Stimulated activated CD8-positive, alpha-beta memory T cell treated with anti-CD3 and anti-CD28 coated beads, Interleukin-7, amount 100 ng/mL, for 24 hours (primary cell): Measurements from ENCODE around the gene FIGNL2.
A peak's percentile ranks its signal among the peaks of the same experiment; 100 is the strongest.

ENCODE experiments used
- DNase-seq: peaks from one replicate; pipeline ENCODE4 v3.0.0-alpha.2; 2020; ENCODE audit warnings: low read depth

Gene FIGNL2

DNA sequence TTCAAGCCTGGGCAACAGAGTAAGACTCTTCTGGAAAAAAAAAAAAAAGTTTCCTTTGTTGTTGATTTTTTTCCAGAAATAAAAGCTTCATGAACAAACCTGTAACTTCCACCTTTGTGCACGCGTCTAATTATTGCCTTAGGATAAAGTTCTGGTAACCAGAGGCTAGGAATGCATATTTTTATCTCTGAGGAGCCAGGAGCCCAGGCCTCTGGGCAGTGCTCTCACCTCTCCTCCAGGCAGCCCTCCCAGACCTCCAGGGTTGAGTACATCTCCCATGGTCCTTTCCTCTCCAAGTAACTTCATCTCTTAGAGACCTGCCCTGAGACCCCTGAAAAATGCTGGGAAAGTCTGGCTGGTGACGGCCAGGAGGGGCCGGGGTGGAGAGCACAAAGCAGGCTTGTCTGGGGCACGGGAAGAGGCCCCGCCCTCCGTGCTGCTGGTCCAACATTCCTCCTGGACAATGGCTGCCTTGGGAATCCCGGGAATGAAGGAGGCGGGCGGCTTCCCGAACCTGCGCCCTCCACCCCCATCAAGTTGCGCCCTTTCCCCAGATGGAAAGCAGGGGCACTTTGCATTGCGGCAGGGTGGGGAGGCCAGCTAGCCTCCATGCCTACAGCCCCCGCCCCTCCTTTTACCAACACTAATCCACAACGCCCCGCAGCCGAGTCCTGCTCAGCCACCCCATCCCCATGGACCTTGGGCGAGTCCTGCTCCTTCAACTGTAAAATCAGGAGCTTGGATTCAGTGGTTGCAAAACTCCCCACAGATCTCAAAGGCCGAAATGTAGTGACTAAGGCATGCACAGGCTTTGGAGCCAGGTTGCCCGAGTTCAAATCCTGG lies 7.3 kb upstream of the FIGNL2 start:
- DNase-seq: no peak

DNA sequence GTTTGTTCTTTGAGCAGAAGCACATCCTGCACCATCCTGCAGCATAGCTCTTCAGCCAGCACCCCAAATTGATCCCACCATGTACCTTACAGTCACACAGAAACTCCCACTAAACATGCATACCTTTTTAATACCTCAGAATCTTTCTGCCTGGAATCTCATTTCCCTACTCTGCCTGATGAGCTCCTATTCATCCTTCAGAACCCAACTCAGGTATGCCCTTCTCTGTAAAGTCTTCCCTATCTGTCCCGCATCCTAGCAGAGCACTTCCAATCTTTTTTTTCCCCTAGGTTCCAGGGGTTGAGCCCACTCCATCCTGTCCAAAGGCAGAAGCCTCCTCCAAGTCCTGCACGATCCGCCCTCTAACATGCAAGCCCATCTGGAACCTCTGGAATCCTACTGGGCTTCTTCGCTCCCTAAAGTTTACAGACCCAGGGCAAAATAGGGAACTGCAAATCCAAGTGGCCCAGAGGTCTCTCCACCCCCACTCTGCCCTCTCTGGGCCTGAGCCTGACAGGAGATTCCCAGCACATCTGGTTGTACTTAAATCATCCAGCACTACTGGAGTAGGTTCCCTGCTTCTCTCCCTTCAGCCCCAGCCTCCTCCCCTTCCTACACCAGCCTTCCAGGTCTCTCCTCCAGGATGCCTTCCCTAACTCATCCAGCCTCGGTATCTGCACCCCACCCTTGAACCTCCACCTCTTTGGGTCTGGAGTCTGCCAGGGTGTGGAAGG lies 4.1 kb upstream of the FIGNL2 start:
- no peak for DNase-seq

DNA sequence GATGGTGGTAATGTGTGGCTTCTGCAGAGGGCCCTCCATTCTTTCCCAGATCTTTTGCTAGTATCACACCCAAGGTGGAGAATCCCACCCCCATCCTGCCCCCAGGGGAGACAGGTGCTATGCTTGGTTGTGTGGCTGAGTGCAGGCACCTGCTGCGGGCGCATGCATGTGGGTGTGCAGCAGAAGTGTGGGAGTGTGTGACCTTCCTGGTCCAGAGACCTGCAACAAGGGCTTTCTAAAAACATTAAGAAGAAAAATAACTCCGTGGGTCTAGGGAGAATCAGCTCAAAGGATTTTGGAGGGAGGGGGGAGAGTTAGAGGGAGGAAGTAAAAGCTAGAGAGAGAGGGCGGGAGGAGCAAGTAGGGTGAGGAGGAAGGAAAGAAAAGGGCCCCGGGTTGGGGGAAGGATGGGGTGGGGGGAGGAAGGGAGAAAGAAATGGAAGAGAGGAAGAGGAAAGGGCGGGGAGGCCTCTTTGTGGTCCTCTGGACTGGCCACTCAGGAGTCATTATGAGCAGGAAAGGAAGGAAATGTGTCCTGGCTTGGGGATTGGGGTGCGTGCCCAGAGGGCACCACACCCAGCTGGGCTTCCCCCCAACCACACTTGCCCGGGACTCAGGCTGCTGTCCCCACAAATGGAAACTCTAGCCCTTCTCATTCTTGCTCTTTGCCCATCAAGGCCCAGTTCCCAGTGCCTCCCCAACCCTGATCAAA lies 3.1 kb upstream of the FIGNL2 start:
- no peak for DNase-seq

DNA sequence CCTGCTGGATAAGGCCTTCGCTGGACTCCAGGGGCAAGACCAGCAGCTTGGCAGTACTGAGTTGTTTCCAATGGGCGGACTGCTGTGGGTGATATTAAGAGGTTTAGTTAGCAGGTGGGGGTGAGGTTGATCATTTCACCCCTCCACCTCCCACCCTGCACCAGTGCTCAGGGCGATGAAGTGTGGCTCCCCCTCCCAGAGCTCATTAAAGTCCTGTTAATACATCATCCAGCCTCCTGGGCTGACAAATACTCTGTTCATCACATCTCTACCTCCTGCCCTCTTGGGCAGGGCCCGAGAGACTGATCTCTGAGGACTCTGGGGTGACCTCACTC lies 2.4 kb upstream of the FIGNL2 start:
- no peak for DNase-seq

DNA sequence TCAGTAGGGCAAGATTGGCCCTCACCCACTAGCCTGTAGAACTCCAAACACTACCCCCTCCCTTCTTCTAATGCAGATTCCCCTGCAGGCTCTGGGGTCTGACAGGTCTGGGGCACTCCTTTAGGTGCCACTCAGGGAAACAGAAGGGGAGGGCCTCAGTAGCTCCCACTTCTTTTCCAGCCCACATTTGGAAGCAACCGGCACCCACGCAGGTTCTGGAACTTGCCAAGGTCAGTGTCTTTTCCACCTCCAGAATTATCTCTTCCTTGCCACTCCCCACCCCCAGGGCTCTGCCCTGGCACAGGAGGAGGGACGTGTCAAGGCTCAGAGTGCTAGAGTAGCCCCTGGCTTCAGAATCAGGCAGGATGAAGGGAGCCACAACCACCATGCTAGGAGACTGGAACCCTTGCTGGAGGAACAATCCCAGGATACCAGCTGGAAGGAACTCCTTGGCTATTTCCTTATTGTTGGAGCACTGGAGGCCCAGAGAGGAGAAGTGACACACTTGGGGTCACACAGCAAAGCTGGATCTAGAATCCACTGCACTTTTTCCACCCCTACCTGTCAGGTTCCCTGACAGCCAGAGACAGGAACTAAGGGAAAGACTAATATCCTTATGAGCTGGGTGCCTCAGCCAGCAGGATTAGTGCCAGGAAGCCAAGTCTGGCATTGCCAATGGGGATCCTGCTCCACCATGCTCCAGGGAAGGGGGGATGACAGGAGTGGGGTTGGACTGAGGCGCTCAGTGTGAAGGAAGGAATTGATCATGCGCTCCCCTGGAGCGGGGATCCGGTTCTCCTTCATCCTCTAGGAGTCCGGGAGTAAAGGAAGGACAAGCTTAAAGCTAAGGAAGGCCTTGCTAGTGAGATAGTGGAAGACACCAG lies 1.8 kb upstream of the FIGNL2 start:
- no peak for DNase-seq

DNA sequence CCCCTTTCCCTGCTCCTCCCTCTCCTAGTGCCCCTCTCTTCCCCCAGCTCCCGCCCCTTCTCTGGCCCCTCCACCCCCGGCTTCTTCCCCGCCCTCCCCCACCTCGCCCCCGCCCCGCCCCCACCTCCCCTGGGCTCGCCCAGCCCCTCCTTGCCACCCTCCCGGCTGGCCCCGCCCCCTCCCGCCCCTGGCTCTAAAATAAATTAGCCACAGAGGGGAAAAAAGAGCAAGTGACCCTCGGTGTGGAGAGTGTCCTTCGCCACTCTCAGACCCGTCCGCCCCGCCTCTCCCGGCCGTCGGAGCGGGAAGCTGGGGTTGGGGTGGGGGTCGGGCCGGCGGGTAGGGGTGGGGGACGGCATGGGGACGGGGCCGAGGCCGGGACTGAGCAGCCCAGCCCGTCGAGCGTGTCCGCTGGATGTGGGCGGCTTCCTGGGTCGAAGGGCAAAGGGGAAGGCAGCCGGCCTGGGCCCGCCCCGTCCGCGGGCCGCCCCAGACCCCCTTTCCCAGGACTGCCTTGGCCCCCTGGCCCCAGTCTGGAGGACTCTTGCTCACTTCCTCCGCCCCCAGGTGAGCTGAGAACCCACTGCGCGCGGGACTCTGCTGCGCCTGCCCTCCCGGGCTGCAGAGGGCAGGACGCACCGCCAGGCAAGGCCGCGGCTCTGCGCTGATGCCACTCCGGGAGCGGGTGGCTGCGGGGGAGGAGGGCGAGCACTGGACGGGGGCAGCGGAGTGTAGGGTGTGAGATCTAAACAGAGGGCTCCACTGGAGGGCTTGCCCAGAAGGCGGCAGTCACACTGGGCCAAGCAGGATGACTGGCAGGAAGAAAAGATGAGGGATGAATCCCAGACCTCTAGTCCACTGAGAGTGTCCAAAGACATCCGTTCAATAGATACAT lies 570 bp upstream of the FIGNL2 start:
- DNase-seq: no peak

DNA sequence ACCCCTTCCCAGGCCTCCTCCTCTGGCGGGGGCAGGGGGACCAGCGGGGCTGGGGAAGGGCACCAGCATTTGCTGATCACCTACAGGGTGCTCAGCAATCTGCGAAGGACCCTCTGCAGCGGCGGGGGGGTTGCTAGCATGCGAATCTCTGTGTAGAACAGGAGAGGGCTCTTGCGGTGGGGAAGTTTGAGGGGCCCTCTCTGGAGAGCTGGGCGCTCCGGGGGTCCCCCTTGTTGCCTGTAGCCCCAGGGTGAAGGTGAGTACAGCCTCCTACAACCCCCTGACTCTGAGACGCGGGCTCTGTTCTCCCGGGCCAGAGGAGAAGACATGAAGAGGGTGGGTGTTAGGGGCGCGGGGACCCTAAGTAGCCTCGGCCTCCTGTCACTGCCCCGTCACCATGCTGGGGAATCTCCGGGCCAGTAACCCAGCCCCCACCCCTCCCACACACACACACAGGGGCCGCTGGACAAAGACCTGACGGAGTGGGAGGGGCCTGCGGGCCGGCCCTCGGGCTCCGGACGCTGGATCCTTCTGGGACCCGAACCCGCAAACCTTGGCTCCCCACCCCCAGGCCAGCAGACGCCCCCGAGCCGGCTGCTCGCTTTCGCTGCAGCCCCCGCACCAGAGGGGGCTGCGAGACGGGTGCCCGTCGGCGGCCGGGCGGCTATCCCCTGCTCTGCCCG lies 734 bp downstream of the FIGNL2 start:
- DNase-seq: no peak

DNA sequence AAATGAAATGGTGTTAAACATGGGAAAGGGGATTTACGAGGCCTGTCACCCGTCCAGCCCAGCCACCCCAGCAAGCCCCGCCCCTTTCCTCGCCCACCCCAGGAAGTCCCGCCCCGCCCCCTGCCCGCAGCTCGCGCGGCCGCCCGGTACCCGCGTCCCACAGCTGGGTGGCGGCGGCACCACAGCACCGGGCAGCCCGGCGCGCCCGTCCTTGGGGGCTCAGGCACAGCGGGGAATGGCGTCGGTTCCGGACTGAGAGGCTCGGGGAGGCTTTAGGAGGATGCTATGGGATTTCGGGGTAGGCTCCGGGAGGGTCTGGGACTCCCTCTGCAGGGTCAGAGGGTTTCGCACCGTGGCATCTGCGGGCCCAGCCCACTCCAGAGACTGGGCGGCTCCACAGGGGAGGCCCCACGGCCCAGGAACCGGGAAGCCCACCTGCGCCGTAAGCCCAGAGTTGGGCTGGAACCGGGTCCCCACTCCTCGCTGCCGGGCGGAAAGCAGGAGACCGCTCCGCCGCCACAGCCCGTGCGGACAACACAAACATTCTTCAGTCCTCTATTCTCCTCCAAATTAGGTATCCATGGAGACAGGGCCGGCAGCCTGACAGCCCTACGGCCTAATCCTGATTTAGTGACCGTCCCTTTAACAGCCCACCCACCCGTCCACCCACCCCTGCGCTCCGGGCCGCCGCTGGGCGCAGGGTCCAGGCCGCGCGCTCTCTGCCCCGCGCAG lies 1.4 kb downstream of the FIGNL2 start:
- DNase-seq: peak; percentile 24

DNA sequence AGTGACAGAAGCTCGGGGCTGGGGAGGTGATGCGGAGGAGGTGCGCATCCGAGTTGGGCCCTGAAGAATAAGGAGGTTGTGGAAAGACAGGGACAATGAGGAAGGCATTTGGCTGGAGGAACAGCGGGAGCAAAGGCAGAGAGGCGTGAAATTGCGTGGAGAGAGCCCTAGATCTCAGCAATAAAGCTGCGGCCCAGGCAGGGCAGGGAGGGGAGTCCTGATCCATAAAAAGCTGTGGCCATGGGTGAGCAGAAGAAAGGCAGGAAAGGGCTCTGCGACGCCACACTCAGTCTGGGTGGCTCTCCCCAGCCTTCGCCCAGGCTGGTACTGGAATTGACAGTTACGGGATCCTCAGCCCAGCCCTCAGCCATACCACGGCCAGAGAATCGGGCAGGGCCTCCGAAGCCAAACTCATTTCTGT lies 2.2 kb downstream of the FIGNL2 start:
- no peak for DNase-seq

DNA sequence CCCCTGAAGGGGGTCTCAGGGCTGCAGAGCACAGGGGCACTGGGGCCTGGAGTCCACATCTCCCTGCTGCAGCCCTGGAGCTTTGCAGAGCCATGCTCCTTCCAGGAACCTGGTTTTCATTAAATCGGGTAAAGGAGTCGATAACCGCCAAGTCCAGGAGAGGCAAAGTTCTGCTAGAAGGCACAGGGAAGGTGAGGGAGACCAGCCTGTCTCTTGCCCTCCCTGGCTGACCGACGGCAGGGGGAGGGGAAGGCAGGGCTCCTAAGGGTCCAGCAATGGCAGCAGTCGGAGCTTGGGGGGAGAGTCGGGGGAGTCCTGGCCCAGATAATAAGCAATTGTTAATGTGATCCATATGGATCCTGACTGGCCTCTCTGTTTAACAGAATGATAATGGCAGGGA lies 3.0 kb downstream of the FIGNL2 start:
- no peak for DNase-seq

DNA sequence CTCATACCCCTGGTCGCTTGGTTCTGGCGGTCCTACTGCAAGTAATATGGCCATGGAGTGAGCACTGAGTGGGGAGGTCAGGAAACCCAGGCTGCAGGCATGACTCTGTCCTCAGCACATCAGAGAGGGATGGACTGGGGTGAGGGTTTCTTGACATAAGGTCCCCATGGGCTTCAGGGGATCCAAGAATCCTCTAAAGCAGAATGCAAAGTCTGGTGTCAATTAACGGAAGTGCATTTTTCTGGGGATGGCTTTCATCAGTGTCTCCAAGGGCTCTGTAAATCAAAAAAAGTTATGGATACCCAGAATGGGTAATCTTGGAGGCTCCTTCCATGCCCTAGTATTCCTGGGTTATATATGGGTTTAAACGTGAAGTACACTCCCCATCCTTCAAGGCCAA lies 3.7 kb downstream of the FIGNL2 start:
- no peak for DNase-seq

DNA sequence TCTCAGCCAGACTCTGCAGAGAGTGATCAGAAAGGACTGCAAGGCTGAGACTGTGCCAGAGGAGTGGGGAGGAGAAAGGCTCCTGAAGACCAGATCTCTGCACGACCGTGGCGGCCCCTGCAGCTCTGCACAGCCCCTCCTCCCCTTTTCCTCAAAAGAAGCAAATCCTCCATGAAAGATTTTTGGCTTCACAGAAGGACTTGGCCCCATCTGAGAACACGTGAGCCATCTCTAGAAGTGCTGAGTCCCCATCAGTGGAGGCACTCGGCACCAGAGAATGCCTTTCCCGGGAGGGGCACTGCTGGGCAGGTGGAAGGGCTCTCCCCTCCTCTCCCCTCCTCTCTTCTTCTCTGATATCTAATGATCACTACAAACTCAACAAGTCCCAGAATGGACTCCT lies 6.8 kb downstream of the FIGNL2 start:
- no peak for DNase-seq

DNA sequence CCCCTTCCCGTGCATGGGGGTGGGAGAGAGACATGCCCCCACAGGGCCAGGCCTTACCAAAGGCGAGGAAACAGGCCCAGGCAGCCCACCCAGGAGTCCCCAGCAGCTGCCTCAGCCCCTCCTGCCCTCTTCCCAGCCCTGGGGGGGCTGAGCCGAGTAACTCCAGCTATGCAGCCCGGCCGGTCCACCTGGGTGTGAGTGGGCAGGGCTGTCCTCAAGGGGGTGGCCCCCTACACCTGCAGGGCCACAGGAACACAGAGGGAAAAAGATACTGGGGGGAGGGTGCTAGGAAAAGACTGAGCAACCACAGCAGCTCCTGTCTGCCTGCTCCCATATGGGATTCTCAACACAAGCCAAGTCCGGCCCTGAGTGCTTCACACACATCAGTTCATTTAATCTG lies 7.6 kb downstream of the FIGNL2 start:
- DNase-seq: no peak

DNA sequence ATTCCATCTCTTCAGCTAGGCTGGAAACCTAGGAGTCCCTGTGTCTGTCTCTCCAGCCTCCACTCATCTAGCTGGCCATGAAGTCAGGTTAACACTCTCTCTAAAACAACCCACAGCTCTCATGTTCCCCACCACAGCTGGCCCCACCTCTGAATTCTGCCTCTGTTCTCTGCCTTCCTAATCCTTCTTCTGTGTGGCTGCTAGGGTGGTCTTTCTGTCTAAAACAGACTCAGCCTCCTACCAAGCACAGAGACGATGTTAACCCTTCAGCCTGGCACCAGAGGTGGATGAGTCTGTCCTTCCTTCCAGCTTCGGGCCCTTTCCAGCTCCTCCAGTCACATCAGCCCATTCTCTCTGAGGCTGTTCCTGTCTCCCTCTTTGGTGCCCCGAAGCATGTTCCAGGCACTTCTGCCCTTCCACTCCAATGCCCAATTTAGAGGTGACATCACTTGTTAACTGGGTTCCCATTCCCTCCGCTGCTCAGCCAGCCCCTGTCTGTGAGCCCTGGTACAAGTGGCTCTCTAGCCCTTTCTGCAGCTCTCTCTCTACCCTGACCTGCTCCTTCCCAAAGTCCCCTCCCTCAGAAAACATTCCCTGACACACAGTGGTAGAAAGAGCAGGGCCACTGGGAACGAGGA lies 9.1 kb downstream of the FIGNL2 start:
- no peak for DNase-seq

DNA sequence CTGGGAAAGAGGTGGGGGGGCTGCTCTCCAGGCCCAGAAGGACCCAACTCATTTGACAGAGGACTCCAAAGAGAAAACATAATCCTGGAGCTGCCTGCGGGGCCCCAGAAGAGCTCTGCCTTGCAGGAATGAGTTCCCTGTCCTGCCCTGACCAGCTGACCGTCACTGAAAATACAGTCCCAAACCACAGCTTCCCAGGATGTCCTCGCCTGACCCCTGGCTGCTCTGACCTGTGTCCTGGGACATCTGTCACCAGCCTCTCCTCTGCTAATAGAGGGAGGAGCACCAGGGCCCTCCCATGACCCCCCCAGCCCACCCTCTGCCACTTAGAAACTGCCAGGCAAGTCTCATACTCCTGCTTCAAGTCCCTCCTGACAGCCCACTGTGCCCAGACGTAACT lies 9.8 kb downstream of the FIGNL2 start:
- no peak for DNase-seq

DNA sequence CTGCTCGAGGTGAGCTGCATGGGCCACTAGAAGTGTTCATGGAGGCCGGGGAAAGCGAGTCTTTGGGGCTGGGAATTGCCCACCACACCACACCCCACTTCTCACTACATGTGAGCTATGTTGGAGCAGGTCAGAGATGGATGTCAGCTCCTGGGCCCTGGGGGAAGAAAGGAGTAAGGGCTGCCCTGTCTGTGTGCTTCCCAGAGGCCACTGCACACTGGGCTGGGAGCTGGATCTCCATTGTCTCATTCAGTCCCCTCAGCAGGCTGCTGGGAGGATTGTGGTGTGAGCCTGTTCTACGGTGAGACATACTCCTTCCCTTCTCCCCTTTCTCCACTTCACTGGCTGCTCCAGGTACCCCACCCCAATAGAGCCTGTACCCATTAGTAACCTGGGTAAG lies 10.5 kb downstream of the FIGNL2 start:
- DNase-seq: no peak

DNA sequence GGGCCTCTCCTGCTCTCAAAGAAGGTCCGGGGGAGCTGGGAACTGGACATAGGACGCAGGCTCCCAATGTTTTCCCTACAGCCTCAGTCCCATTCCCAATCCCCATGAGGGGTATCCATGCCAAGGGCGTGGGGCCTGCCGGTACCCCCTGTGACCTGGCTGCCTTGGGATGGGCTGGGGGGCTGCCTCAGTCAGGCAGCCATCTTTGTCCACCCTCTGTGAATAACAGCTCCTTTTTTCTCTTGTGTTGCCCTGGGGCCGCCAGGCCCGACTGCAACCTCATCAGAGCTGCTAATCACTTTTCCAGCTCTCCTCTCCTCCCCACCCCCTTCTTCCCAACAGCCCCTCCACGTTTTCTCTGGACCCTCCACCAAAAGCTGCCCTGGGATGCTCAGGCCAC lies 11.2 kb downstream of the FIGNL2 start:
- no peak for DNase-seq

DNA sequence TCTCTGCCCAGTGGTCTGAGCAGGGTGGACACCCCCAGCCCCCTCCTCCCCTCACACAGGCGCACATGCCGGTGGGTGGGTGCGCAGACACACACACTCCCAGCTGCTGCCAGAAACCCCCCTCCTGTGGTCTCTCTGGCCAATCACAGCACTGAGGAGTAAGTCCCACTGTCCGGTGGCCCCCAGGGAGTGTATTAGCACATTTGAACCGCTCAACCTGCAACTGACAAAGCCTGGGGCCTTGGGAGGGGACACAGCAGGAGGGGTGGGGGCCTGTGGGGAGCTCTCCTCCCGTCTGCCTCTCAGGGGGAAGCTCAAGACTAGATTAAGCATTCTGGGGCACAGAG lies 11.7 kb downstream of the FIGNL2 start:
- DNase-seq: no peak

DNA sequence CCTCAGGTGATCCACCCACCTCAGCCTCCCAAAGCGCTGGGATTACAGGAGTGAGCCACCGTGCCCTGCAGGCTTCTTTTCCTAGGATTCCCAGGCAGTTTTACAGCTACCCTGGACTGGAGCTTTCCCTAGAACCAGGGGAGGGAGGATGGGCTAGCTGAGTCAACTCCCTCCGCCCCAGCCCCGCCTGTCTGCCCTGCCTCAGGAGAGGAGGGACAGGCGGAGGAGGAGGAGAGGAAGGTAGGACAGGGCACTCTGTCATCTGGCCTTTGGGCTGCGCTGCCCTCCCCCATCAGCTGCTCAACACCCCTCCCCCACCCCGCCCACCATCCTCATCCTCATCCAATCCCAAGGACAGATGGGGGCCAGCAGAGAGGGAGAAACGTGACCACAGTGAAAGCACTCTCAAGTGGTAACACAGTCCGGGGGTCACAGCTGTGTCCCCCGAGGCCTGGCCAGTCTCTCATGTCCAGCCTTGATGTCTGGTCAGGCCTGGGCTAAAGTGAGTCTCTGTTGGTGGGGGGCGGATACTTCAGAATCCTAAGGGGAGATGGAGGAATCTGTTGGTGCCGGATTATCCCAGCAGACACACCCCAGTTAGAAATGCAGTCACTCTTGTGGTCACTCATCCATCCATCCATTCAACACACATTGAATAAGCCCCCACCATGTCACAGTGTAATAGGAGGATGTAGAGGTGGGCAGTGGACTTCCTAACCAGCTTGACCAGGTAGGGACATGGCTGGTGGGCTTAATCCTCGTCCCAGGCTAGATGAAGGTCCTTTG lies 12.3 kb downstream of the FIGNL2 start:
- no peak for DNase-seq
